ENCODE measurements around the gene MASP2. TPM values are rescaled to one million over a fixed set of nuclear protein-coding genes. Genes with fewer than 3 reads are reported as not detected.
"Not testable (repeated sequence)": the region's sequence is repeated elsewhere in the genome, so short reads cannot be mapped to it uniquely, and the experiment has no call there.

MASP2 gene
- total RNA-seq, 4 donors from 2014 or later, result not detected

- no peak for DNase-seq (ENCODE audit: low spot score in 2 of 2)
- 85 to 91% methylated on average over 3 of the region's 3 CpGs for WGBS, 2 donors
- H3K27ac ChIP-seq, result no peak overlapping the region
- no peaks in the 10 kb centered on the region for H3K27me3 ChIP-seq
- no peaks in the 10 kb centered on the region for H3K36me3 ChIP-seq
- TF ChIP-seq EP300 (IDR thresholded peaks at IDR 0.05), result no peak
- peaks cover 0 to 11% (median 0%) of the 10 kb centered on the region in 4 donors for H3K4me1 ChIP-seq
- no peaks in the 10 kb centered on the region for H3K9me3 ChIP-seq
- H3K4me3 ChIP-seq, result no peak overlapping the region
These were observed 5.0 kb downstream of the MASP2 start for GRCh38 chr1:11042065-11042464.

- Histone ChIP-seq H3K4me1 (peaks cover 0 to 11% (median 0%) of the 10 kb centered on the region in 4 donors), H3K9me3 (no peaks in the 10 kb centered on the region), H3K27me3 (no peaks in the 10 kb centered on the region), H3K27ac (no peak overlapping the region), H3K36me3 (no peaks in the 10 kb centered on the region), H3K4me3 (no peak overlapping the region)
- TF ChIP-seq, protein P1, sequence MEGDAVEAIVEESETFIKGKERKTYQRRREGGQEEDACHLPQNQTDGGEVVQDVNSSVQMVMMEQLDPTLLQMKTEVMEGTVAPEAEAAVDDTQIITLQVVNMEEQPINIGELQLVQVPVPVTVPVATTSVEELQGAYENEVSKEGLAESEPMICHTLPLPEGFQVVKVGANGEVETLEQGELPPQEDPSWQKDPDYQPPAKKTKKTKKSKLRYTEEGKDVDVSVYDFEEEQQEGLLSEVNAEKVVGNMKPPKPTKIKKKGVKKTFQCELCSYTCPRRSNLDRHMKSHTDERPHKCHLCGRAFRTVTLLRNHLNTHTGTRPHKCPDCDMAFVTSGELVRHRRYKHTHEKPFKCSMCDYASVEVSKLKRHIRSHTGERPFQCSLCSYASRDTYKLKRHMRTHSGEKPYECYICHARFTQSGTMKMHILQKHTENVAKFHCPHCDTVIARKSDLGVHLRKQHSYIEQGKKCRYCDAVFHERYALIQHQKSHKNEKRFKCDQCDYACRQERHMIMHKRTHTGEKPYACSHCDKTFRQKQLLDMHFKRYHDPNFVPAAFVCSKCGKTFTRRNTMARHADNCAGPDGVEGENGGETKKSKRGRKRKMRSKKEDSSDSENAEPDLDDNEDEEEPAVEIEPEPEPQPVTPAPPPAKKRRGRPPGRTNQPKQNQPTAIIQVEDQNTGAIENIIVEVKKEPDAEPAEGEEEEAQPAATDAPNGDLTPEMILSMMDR (IDR thresholded peaks at IDR 0.05), result no peak
- no peak for TF ChIP-seq POLR2A (IDR thresholded peaks at IDR 0.05)
- no peak for TF ChIP-seq EP300 (IDR thresholded peaks at IDR 0.05)
- no peak for DNase-seq (ENCODE audit: low spot score in 2 of 2)
These were observed 6.0 kb downstream of the MASP2 start for GRCh38 chr1:11041048-11041447.

- H3K27me3 ChIP-seq; H3K9me3 ChIP-seq; H3K4me3 ChIP-seq; H3K27ac ChIP-seq; DNase-seq (ENCODE audit: low spot score in 2 of 2); H3K36me3 ChIP-seq: not testable (repeated sequence)
- WGBS, 2 donors, result 89 to 90% methylated on average over 7 of the region's 7 CpGs
- peaks cover 0 to 11% (median 0%) of the 10 kb centered on the region in 4 donors for H3K4me1 ChIP-seq
These were observed 7.0 kb downstream of the MASP2 start for GRCh38 chr1:11040105-11040429.

DNA sequence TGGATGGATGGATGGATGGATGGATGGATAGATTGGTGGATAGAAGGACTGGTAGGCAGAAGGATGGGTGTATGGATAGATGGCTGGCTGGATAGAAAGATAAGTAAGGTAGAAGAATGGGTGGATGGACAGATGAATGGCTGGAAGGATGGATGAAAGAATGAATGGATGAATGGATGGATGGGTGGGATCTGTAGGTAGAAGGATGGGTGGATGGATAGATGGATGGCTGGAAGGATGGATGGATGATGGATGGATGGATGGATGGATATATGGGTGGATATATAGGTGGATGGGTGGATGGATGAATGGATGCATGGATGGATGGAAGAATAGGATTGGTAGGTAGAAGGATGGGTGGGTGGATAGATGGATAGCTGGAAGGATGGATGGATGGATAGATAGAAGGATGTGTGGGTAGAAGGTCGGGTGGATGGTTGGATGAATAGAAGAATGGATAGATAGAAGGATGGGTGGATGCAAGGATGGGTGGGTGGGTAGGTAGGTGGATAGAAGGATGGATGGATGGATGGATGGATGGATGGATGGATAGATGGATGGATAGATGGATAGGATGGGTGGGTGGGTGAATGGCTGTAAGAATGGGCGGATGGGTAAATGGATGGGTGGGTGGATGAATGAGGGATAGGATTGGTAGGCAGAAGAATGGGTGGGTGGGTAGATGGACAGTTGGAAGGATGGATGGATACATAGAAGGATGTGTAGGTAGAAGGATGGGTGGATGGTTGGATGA is 7.5 kb downstream of the MASP2 start:
- no peak overlapping the region for H3K27ac ChIP-seq
- DNase-seq (ENCODE audit: low spot score in 2 of 2), result no peak
- H3K36me3 ChIP-seq, result no peaks in the 10 kb centered on the region
- no peaks in the 10 kb centered on the region for H3K27me3 ChIP-seq
- no peak for TF ChIP-seq POLR2A (IDR thresholded peaks at IDR 0.05)
- TF ChIP-seq, protein P1 (IDR thresholded peaks at IDR 0.05), result no peak
- TF ChIP-seq EP300 (IDR thresholded peaks at IDR 0.05), result no peak
- H3K9me3 ChIP-seq, result no peaks in the 10 kb centered on the region
- H3K4me1 ChIP-seq, result peaks cover 0 to 11% (median 0%) of the 10 kb centered on the region in 4 donors
- no peak overlapping the region for H3K4me3 ChIP-seq
- 71 to 80% methylated on average over 2 of the region's 2 CpGs for WGBS, 2 donors

GRCh38 chr1:11037740-11038182 is 9.3 kb downstream of the MASP2 start:
- Histone ChIP-seq H3K4me1 (peaks cover 0 to 11% (median 0%) of the 10 kb centered on the region in 4 donors), H3K36me3 (no peaks in the 10 kb centered on the region), H3K4me3 (no peak overlapping the region), H3K27ac (no peak overlapping the region), H3K9me3 (no peaks in the 10 kb centered on the region), H3K27me3 (no peaks in the 10 kb centered on the region)
- TF ChIP-seq POLR2A (IDR thresholded peaks at IDR 0.05) (no peak), EP300 (IDR thresholded peaks at IDR 0.05) (no peak)
- TF ChIP-seq, protein P1 (IDR thresholded peaks at IDR 0.05), result peak; percentile 89 to 97 (median 94)
- 1 to 2% methylated on average over 8 of the region's 8 CpGs for WGBS, 2 donors
- peak; percentile 84 to 95 for DNase-seq (ENCODE audit: low spot score in 2 of 2)

DNA sequence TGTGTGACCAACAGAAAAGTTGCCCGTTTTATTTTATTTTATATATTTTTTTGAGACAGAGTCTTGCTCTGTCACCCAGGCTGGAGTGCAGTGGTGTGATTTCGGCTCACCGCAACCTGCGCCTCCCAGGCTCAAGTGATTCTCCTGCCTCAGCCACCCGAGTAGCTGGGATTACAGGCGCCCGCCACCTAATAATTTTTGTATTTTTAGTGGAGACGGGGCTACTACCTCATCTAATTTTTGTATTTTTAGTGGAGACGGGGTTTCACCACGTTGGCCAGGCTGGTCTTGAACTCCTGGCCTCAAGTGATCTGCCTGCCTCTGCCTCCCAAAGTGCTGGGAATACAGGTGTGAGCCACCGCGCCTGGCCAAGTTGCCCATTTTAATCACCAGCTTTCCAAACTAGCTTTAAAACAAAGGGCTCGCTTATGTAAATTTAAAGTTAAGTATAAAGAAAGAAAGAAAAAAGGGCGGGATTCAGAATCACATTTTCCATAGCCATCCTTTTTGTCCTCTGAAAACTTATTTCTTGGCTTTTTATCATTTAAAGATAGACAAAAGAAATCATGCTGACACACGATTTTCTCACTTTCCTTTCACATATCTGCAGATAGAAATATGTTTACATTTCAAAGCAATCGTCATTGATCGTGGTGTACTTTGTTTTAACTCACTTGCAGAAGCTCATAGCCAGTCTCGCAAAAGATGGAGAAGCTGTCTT is 9.9 kb downstream of the MASP2 start:
- not testable (repeated sequence) for H3K9me3 ChIP-seq; H3K27ac ChIP-seq; DNase-seq (ENCODE audit: low spot score in 2 of 2); H3K27me3 ChIP-seq; H3K4me3 ChIP-seq; H3K36me3 ChIP-seq
- WGBS, 2 donors, result 56 to 61% methylated on average over 18 of the region's 18 CpGs
- peaks cover 0 to 11% (median 0%) of the 10 kb centered on the region in 4 donors for H3K4me1 ChIP-seq

Data from tibial nerve (tissue), 4 donors.